Anterior cingulate cortex (tissue), 58 donors: ENCODE data around the gene RBM12.
"Not testable (repeated sequence)": the region's sequence is repeated elsewhere in the genome, so short reads cannot be mapped to it uniquely, and the experiment has no call there.

ENCODE experiments used
- DNase-seq, 58 donors: peaks; one replicate each; lab custom pipeline; 2025; lab: John Stamatoyannopoulos, UW

The RBM12 gene

GRCh38 chr20:35699127-35699956 lies 34.6 kb upstream of the RBM12 start, which contains the start of the genes NFS1 and ROMO1:
Gene NFS1 (minus strand): TSS chr20:35699352. CDS start chr20:35699288, 64 bp downstream.
Gene ROMO1 (plus strand): TSS chr20:35699405. CDS start chr20:35699633, 228 bp downstream.
- peak; percentile 33 to 91 (median 78) for DNase-seq

GRCh38 chr20:35698298-35699126 lies 33.8 kb upstream of the RBM12 start:
- DNase-seq: peak in 5 of 58 donors; percentile 10 to 57 (median 41)

- no peak for DNase-seq
These were observed 33.1 kb upstream of the RBM12 start for GRCh38 chr20:35697696-35698297.

GRCh38 chr20:35695978-35696377 lies 31.3 kb upstream of the RBM12 start:
- no peak for DNase-seq

GRCh38 chr20:35695245-35695749 lies 30.6 kb upstream of the RBM12 start:
- DNase-seq: no peak

- no peak for DNase-seq
These were observed 25.6 kb upstream of the RBM12 start for GRCh38 chr20:35690265-35690664.

GRCh38 chr20:35686872-35687271 lies 22.2 kb upstream of the RBM12 start:
- DNase-seq: peak in 1 of 58 donors; percentile 20

GRCh38 chr20:35685368-35685767 lies 20.7 kb upstream of the RBM12 start:
- DNase-seq: not testable (repeated sequence)

GRCh38 chr20:35681960-35682359 lies 17.3 kb upstream of the RBM12 start:
- DNase-seq: no peak

- DNase-seq: no peak
These were observed 15.9 kb upstream of the RBM12 start for GRCh38 chr20:35680452-35681183.

GRCh38 chr20:35674921-35675320 lies 10.2 kb upstream of the RBM12 start:
- DNase-seq: no peak

GRCh38 chr20:35673884-35674283 lies 9.2 kb upstream of the RBM12 start:
- no peak for DNase-seq

GRCh38 chr20:35669681-35670080 lies 5.0 kb upstream of the RBM12 start:
- no peak for DNase-seq

- DNase-seq: no peak
These were observed 4.5 kb upstream of the RBM12 start for GRCh38 chr20:35669221-35669620.

GRCh38 chr20:35665949-35666288 lies 1.2 kb upstream of the RBM12 start:
- no peak for DNase-seq

GRCh38 chr20:35663516-35664465 lies 909 bp downstream of the RBM12 start:
- peak in 38 of 58 donors; percentile 1 to 66 (median 31) for DNase-seq

GRCh38 chr20:35662551-35662950 lies 2.1 kb downstream of the RBM12 start:
- DNase-seq: no peak

- no peak for DNase-seq
These were observed 2.8 kb downstream of the RBM12 start for GRCh38 chr20:35661908-35662307.

GRCh38 chr20:35661053-35661452 lies 3.6 kb downstream of the RBM12 start:
- no peak for DNase-seq
